ENCODE measurements around the gene PIK3C2A.

The PIK3C2A gene

GRCh38 chr11:17188675-17189074 is 19.1 kb downstream of the PIK3C2A start:
- DNase-seq (ENCODE audit: insufficient read length, low spot score) (no peak), FAIRE-seq (no peak)

GRCh38 chr11:17186932-17187692 is 20.7 kb downstream of the PIK3C2A start:
- FAIRE-seq (no peak), DNase-seq (ENCODE audit: insufficient read length, low spot score) (no peak)
- TF ChIP-seq POLR2A (IDR thresholded peaks at IDR 0.05; ENCODE audit: low read depth, low read length): no peak

More at GRCh38 chr11:17188675-17189074, 19.1 kb downstream of the PIK3C2A start:
- TF ChIP-seq POLR2A (IDR thresholded peaks at IDR 0.05; ENCODE audit: low read depth, low read length): no peak

- no peak for FAIRE-seq
- no peak for DNase-seq (ENCODE audit: insufficient read length, low spot score)
- no peak for TF ChIP-seq POLR2A (IDR thresholded peaks at IDR 0.05; ENCODE audit: low read depth, low read length)
Observed at GRCh38 chr11:17185938-17186337, 21.8 kb downstream of the PIK3C2A start.

GRCh38 chr11:17184882-17185587 is 22.8 kb downstream of the PIK3C2A start:
- FAIRE-seq (peak; percentile 30), DNase-seq (ENCODE audit: insufficient read length, low spot score) (no peak)
- TF ChIP-seq POLR2A (IDR thresholded peaks at IDR 0.05; ENCODE audit: low read depth, low read length): no peak

- DNase-seq (ENCODE audit: insufficient read length, low spot score) (no peak), FAIRE-seq (no peak)
- no peak for TF ChIP-seq POLR2A (IDR thresholded peaks at IDR 0.05; ENCODE audit: low read depth, low read length)
Observed at GRCh38 chr11:17183836-17184235, 23.9 kb downstream of the PIK3C2A start.

- no peak for TF ChIP-seq POLR2A (IDR thresholded peaks at IDR 0.05; ENCODE audit: low read depth, low read length)
- FAIRE-seq: no peak
- no peak for DNase-seq (ENCODE audit: insufficient read length, low spot score)
Observed at GRCh38 chr11:17179970-17180369, 27.8 kb downstream of the PIK3C2A start.

GRCh38 chr11:17173332-17173731 is 34.5 kb downstream of the PIK3C2A start:
- DNase-seq (ENCODE audit: insufficient read length, low spot score) (no peak), FAIRE-seq (no peak)
- no peak for TF ChIP-seq POLR2A (IDR thresholded peaks at IDR 0.05; ENCODE audit: low read depth, low read length)

GRCh38 chr11:17171916-17172315 is 35.9 kb downstream of the PIK3C2A start:
- TF ChIP-seq POLR2A (IDR thresholded peaks at IDR 0.05; ENCODE audit: low read depth, low read length): no peak
- DNase-seq (ENCODE audit: insufficient read length, low spot score): no peak
- FAIRE-seq: peak; percentile 81

GRCh38 chr11:17171343-17171742 is 36.4 kb downstream of the PIK3C2A start:
- FAIRE-seq: no peak
- TF ChIP-seq POLR2A (IDR thresholded peaks at IDR 0.05; ENCODE audit: low read depth, low read length): no peak
- no peak for DNase-seq (ENCODE audit: insufficient read length, low spot score)

GRCh38 chr11:17169876-17170275 is 37.9 kb downstream of the PIK3C2A start:
- DNase-seq (ENCODE audit: insufficient read length, low spot score) (no peak), FAIRE-seq (no peak)
- no peak for TF ChIP-seq POLR2A (IDR thresholded peaks at IDR 0.05; ENCODE audit: low read depth, low read length)

GRCh38 chr11:17165247-17165890 is 42.4 kb downstream of the PIK3C2A start:
- DNase-seq (ENCODE audit: insufficient read length, low spot score) (no peak), FAIRE-seq (no peak)
- TF ChIP-seq POLR2A (IDR thresholded peaks at IDR 0.05; ENCODE audit: low read depth, low read length): no peak

GRCh38 chr11:17164361-17165246 is 43.2 kb downstream of the PIK3C2A start:
- FAIRE-seq (no peak), DNase-seq (ENCODE audit: insufficient read length, low spot score) (no peak)
- TF ChIP-seq POLR2A (IDR thresholded peaks at IDR 0.05; ENCODE audit: low read depth, low read length): no peak

- no peak for TF ChIP-seq POLR2A (IDR thresholded peaks at IDR 0.05; ENCODE audit: low read depth, low read length)
- DNase-seq (ENCODE audit: insufficient read length, low spot score) (no peak), FAIRE-seq (no peak)
Observed at GRCh38 chr11:17163736-17164135, 44.0 kb downstream of the PIK3C2A start.

Data from H54 (cell line).